Breast epithelium (tissue), 4 donors: Measurements from ENCODE around the gene UNC13C. TPM values are rescaled to one million over a fixed set of nuclear protein-coding genes. Genes with fewer than 3 reads are reported as not detected.

ENCODE experiments used
- DNase-seq, 2 donors: peaks; one replicate each; pipeline ENCODE4 v3.0.0-alpha.2; 2019; ENCODE audit warnings: low spot score in 2 of 2
- H3K27ac ChIP-seq, 2 donors: fragments of 200-600 bp; sonication (generic) in 1 of 2; one replicate each; pipeline ENCODE4 v1.5.1; 2016 to 2019; ENCODE audit warnings: mild to moderate bottlenecking in 1 of 2
- H3K27me3 ChIP-seq, 2 donors: fragments of 200-600 bp; sonication (generic) in 1 of 2; one replicate each; pipeline versions ENCODE4 v1.5.1 to v1.6.0; 2017 to 2019; ENCODE audit warnings: control low read depth in 1 of 2, mild to moderate bottlenecking in 1 of 2
- H3K36me3 ChIP-seq: fragments of 200-600 bp; one replicate; pipeline ENCODE4 v1.5.1; 2019
- H3K4me1 ChIP-seq, 2 donors: fragments of 200-600 bp; sonication (generic); one replicate each; pipeline ENCODE4 v1.5.1; 2016 to 2019; ENCODE audit warnings: control low read depth in 1 of 2
- H3K4me3 ChIP-seq, 3 donors: fragments of 200-600 bp; sonication (generic); 1 replicate in 2 of 3; 2 replicates in 1 of 3; pipeline ENCODE4 v1.5.1; 2016 to 2019; ENCODE audit warnings: mild to moderate bottlenecking in 3 of 3, moderate library complexity in 2 of 3
- H3K9me3 ChIP-seq, 2 donors: fragments of 200-600 bp; sonication (generic) in 1 of 2; one replicate each; pipeline ENCODE4 v1.5.1; 2016 to 2019; ENCODE audit warnings: control low read depth in 1 of 2
- POLR2A ChIP-seq: fragments of 450-650 bp; IDR thresholded peaks from one replicate; pipeline ENCODE4 v1.6.1; 2016; ENCODE audit warnings: antibody characterized with exemption, mild to moderate bottlenecking, moderate library complexity
- POLR2AphosphoS5 ChIP-seq, 3 donors: sonication (generic); formaldehyde crosslinking; IDR thresholded peaks; one replicate each; pipeline ENCODE4 v1.6.1; 2017; ENCODE audit warnings: antibody characterized with exemption in 3 of 3
- intact Hi-C: fragments of 100-400 bp; cut with DNase I; formaldehyde crosslinking; loops from one replicate; pipeline ENCODE4 v1.15.1; 2023; ENCODE audit warnings: low total_unique reads
- total RNA-seq, 3 donors: library from RNA; depleted of rRNA; stranded (reverse); fragments of >200 nt; gene quantifications; one replicate each; pipeline ENCODE4 v1.1.0, GENCODE V29; 2016
- TF ChIP-seq, protein P1 (sequence below), 3 donors: fragments of 450-650 bp; IDR thresholded peaks; one replicate each; pipeline ENCODE4 v1.5.1; 2016 to 2017; ENCODE audit warnings: antibody characterized with exemption in 3 of 3, mild to moderate bottlenecking in 3 of 3, moderate library complexity in 3 of 3

Gene UNC13C
- total RNA-seq, 3 donors from 2014 or later, result 0.32 to 2.9 (median 0.88) TPM

GRCh38 chr15:54582863-54583643, 604.8 kb downstream of the UNC13C start:
- Histone ChIP-seq H3K27me3 (no peaks in the 10 kb centered on the region), H3K4me3 (no peak overlapping the region), H3K4me1 (no peaks in the 10 kb centered on the region), H3K27ac (no peak overlapping the region), H3K9me3 (no peaks in the 10 kb centered on the region), H3K36me3 (no peaks in the 10 kb centered on the region)
- DNase-seq, result no peak
- TF ChIP-seq POLR2AphosphoS5 (IDR thresholded peaks at IDR 0.05), result no peak
- no peak for TF ChIP-seq POLR2A
- TF ChIP-seq, protein P1, sequence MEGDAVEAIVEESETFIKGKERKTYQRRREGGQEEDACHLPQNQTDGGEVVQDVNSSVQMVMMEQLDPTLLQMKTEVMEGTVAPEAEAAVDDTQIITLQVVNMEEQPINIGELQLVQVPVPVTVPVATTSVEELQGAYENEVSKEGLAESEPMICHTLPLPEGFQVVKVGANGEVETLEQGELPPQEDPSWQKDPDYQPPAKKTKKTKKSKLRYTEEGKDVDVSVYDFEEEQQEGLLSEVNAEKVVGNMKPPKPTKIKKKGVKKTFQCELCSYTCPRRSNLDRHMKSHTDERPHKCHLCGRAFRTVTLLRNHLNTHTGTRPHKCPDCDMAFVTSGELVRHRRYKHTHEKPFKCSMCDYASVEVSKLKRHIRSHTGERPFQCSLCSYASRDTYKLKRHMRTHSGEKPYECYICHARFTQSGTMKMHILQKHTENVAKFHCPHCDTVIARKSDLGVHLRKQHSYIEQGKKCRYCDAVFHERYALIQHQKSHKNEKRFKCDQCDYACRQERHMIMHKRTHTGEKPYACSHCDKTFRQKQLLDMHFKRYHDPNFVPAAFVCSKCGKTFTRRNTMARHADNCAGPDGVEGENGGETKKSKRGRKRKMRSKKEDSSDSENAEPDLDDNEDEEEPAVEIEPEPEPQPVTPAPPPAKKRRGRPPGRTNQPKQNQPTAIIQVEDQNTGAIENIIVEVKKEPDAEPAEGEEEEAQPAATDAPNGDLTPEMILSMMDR (IDR thresholded peaks at IDR 0.05), result no peak
- intact Hi-C loops, result no loop called here

GRCh38 chr15:54585063-54585462, 606.8 kb downstream of the UNC13C start:
- intact Hi-C loops, result no loop called here
- Histone ChIP-seq H3K27ac (no peak overlapping the region), H3K27me3 (no peaks in the 10 kb centered on the region), H3K4me1 (no peaks in the 10 kb centered on the region), H3K36me3 (no peaks in the 10 kb centered on the region), H3K9me3 (peaks cover 0 to 3% of the 10 kb centered on the region in 2 donors), H3K4me3 (no peak overlapping the region)
- no peak for DNase-seq
- TF ChIP-seq POLR2A (no peak), POLR2AphosphoS5 (IDR thresholded peaks at IDR 0.05) (no peak)
- TF ChIP-seq, protein P1 (IDR thresholded peaks at IDR 0.05), result no peak

DNA sequence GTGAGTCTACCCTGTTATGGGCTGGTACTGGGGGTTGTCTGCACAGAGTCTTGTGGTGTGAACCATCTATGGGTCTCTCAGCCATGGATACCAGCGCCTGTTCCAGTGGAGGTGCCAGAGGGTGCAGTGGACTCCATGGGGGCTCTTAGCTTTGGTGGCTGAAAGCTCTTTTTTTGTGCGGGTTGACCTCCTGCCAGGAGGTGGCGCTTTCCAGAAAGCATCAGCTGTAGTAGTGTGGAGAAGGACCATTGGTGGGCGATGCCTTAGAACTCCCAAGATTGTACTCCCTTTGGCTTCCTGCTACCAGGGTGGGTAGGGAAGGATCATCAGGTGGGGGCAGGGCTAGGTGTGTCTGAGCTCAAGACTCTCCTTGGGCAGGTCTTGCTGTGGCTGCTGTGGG, 615.9 kb downstream of the UNC13C start:
- Histone ChIP-seq H3K9me3 (peaks cover 0 to 12% of the 10 kb centered on the region in 2 donors), H3K27me3 (no peaks in the 10 kb centered on the region), H3K36me3 (no peaks in the 10 kb centered on the region), H3K4me3 (no peak overlapping the region), H3K4me1 (no peaks in the 10 kb centered on the region), H3K27ac (no peak overlapping the region)
- TF ChIP-seq POLR2A (no peak), POLR2AphosphoS5 (IDR thresholded peaks at IDR 0.05) (no peak)
- TF ChIP-seq, protein P1 (IDR thresholded peaks at IDR 0.05), result no peak
- DNase-seq, result no peak
- intact Hi-C loops, result no loop called here

- DNase-seq, result no peak
- no peaks in the 10 kb centered on the region for H3K4me1 ChIP-seq
- no peak for TF ChIP-seq POLR2A
- no peaks in the 10 kb centered on the region for H3K36me3 ChIP-seq
- H3K27ac ChIP-seq, result no peak overlapping the region
- intact Hi-C loops, result no loop called here
- no peaks in the 10 kb centered on the region for H3K9me3 ChIP-seq
- H3K4me3 ChIP-seq, result no peak overlapping the region
- H3K27me3 ChIP-seq, result no peaks in the 10 kb centered on the region
Measured at GRCh38 chr15:54599386-54599785, 621.1 kb downstream of the UNC13C start.

- intact Hi-C loops, result no loop called here
- H3K9me3 ChIP-seq, result no peaks in the 10 kb centered on the region
- no peak overlapping the region for H3K4me3 ChIP-seq
- TF ChIP-seq POLR2A (no peak), POLR2AphosphoS5 (IDR thresholded peaks at IDR 0.05) (no peak)
- TF ChIP-seq, protein P1 (IDR thresholded peaks at IDR 0.05), result no peak
- H3K27me3 ChIP-seq, result no peaks in the 10 kb centered on the region
- DNase-seq, result no peak
- no peak overlapping the region for H3K27ac ChIP-seq
- no peaks in the 10 kb centered on the region for H3K36me3 ChIP-seq
- no peaks in the 10 kb centered on the region for H3K4me1 ChIP-seq
Measured at GRCh38 chr15:54605043-54605442, 626.8 kb downstream of the UNC13C start.
